SK-N-SH (cell line): ENCODE measurements around the gene SEC14L5.

Experiments used
- FOXM1 ChIP-seq: IDR thresholded peaks from 2 replicates; pipeline ENCODE4 v1.4.0; 2012; ENCODE audit warnings: low read depth, mild to moderate bottlenecking
- NFIC ChIP-seq: IDR thresholded peaks from 2 replicates; pipeline ENCODE4 v1.4.0; 2012; ENCODE audit warnings: borderline replicate concordance
- NRF1 ChIP-seq: IDR thresholded peaks from 2 replicates; pipeline ENCODE4 v1.6.1; 2012; ENCODE audit warnings: low read depth, mild to moderate bottlenecking, low read length
- POLR2AphosphoS5 ChIP-seq: IDR thresholded peaks from 2 replicates; pipeline ENCODE4 v1.6.1; 2012; ENCODE audit warnings: low read depth, low read length
- RAD21 ChIP-seq: IDR thresholded peaks from 2 replicates; pipeline ENCODE4 v1.6.1; 2012; ENCODE audit warnings: mild to moderate bottlenecking, low read length
- RFX5 ChIP-seq: IDR thresholded peaks from 2 replicates; pipeline ENCODE4 v1.6.1; 2012; ENCODE audit warnings: mild to moderate bottlenecking, improper control_type of control experiment, low read length
- SIN3A ChIP-seq: IDR thresholded peaks from 2 replicates; pipeline ENCODE4 v1.6.1; 2012; ENCODE audit warnings: low read depth, mild to moderate bottlenecking, low read length, moderate library complexity, borderline replicate concordance
- YY1 ChIP-seq: IDR thresholded peaks from 2 replicates; pipeline ENCODE4 v1.4.0; 2012; ENCODE audit warnings: low read depth, mild to moderate bottlenecking
- TF ChIP-seq, protein P1 (sequence below): fragments of 200-600 bp; sonication (generic); IDR thresholded peaks from 2 replicates; pipeline ENCODE4 v1.6.1; 2017; ENCODE audit warnings: antibody characterized with exemption, mild to moderate bottlenecking, moderate library complexity
- TF ChIP-seq, protein P2 (sequence below): fragments of 150-350 bp; IDR thresholded peaks from 2 replicates; pipeline ENCODE4 v1.6.1; 2017; ENCODE audit warnings: antibody characterized with exemption, low read length, low read depth, borderline replicate concordance
- TF ChIP-seq, protein P3 (sequence below): IDR thresholded peaks from 2 replicates; pipeline ENCODE4 v1.6.1; 2012; ENCODE audit warnings: mild to moderate bottlenecking, low read depth, low read length, moderate library complexity

DNA sequence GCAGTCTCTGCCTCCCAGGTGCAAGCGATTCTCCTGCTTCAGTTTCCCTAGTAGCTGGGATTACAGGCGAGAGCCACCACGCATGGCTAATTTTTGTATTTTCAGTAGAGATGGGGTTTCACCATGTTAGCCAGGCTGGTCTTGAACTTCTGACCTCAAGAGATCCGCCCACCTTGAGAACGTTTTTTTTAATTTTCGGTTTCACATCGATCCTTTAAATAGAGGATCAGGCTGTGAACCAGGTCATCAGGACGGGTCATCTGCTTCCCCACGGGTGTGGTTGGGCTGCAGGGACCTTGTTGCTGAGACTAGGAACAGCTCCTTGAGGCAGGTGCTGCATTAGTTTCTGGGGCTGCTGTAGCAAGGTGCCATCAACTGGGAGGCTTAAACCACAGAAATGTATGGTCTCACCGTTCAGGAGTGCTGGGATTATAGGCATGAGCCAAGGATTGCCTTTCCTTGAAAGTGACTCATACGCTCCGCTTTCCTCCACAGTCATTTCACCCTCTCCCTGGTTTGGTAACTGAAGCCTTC, 83.5 kb downstream of the SEC14L5 start:
- TF ChIP-seq, protein P1, sequence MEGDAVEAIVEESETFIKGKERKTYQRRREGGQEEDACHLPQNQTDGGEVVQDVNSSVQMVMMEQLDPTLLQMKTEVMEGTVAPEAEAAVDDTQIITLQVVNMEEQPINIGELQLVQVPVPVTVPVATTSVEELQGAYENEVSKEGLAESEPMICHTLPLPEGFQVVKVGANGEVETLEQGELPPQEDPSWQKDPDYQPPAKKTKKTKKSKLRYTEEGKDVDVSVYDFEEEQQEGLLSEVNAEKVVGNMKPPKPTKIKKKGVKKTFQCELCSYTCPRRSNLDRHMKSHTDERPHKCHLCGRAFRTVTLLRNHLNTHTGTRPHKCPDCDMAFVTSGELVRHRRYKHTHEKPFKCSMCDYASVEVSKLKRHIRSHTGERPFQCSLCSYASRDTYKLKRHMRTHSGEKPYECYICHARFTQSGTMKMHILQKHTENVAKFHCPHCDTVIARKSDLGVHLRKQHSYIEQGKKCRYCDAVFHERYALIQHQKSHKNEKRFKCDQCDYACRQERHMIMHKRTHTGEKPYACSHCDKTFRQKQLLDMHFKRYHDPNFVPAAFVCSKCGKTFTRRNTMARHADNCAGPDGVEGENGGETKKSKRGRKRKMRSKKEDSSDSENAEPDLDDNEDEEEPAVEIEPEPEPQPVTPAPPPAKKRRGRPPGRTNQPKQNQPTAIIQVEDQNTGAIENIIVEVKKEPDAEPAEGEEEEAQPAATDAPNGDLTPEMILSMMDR, result no peak
- TF ChIP-seq, protein P2, sequence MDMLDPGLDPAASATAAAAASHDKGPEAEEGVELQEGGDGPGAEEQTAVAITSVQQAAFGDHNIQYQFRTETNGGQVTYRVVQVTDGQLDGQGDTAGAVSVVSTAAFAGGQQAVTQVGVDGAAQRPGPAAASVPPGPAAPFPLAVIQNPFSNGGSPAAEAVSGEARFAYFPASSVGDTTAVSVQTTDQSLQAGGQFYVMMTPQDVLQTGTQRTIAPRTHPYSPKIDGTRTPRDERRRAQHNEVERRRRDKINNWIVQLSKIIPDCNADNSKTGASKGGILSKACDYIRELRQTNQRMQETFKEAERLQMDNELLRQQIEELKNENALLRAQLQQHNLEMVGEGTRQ, result no peak
- TF ChIP-seq YY1 (no peak), SIN3A (no peak), POLR2AphosphoS5 (no peak), NFIC (peak; percentile 15; the same call in 1 of the 2 replicates), RAD21 (no peak), NRF1 (no peak), RFX5 (no peak), FOXM1 (no peak)
- TF ChIP-seq, protein P3, sequence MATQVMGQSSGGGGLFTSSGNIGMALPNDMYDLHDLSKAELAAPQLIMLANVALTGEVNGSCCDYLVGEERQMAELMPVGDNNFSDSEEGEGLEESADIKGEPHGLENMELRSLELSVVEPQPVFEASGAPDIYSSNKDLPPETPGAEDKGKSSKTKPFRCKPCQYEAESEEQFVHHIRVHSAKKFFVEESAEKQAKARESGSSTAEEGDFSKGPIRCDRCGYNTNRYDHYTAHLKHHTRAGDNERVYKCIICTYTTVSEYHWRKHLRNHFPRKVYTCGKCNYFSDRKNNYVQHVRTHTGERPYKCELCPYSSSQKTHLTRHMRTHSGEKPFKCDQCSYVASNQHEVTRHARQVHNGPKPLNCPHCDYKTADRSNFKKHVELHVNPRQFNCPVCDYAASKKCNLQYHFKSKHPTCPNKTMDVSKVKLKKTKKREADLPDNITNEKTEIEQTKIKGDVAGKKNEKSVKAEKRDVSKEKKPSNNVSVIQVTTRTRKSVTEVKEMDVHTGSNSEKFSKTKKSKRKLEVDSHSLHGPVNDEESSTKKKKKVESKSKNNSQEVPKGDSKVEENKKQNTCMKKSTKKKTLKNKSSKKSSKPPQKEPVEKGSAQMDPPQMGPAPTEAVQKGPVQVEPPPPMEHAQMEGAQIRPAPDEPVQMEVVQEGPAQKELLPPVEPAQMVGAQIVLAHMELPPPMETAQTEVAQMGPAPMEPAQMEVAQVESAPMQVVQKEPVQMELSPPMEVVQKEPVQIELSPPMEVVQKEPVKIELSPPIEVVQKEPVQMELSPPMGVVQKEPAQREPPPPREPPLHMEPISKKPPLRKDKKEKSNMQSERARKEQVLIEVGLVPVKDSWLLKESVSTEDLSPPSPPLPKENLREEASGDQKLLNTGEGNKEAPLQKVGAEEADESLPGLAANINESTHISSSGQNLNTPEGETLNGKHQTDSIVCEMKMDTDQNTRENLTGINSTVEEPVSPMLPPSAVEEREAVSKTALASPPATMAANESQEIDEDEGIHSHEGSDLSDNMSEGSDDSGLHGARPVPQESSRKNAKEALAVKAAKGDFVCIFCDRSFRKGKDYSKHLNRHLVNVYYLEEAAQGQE, result 0 out of 2 replicates have a peak, but pooled peaks have one; percentile 5
